T-cell (primary cell): ENCODE data around the gene SMCHD1. TPM values are rescaled to one million over a fixed set of nuclear protein-coding genes. Genes with fewer than 3 reads are reported as not detected.
"Not testable (repeated sequence)": the region's sequence is repeated elsewhere in the genome, so short reads cannot be mapped to it uniquely, and the experiment has no call there.

Source experiments
- ATAC-seq, 4 experiments: fragments of 200-7000 bp in 3 of 4; fragments of 150-1000 bp in 1 of 4; cut with Tn5 transposase; replicated peaks in 1 of 4; 1 replicate in 3 of 4; 2 replicates in 1 of 4; pipeline ENCODE4 v1.10.0; 2021; ENCODE audit warnings: moderate library complexity in 3 of 4, mild to moderate bottlenecking in 2 of 4, moderate number of reproducible peaks in 1 of 4
- CTCF ChIA-PET, 2 donors: fragments of 300-600 bp; sonication (Branson Sonifier 250); formaldehyde crosslinking; loops; one replicate each; lab custom pipeline; 2022; ENCODE audit warnings: antibody characterized with exemption in 2 of 2; lab: Charles Lee
- POLR2A ChIA-PET, 2 donors: fragments of 300-600 bp; sonication (Branson Sonifier 250); formaldehyde crosslinking; loops; one replicate each; lab custom pipeline; 2022; ENCODE audit warnings: antibody characterized with exemption in 2 of 2; lab: Charles Lee
- DNase-seq, 35 experiments: peaks; one replicate each; pipeline versions ENCODE4 v3.0.0 to v3.0.0-alpha.2; 2013 to 2023
- H3K27ac ChIP-seq: one replicate; pipeline ENCODE4 v1.5.1; 2013; ENCODE audit warnings: low read length
- H3K27me3 ChIP-seq, 2 experiments: replicated peaks in 1 of 2; 1 replicate in 1 of 2; 2 replicates in 1 of 2; pipeline versions ENCODE4 v1.6.1 to v1.7.0; 2013; ENCODE audit warnings: low read length in 1 of 2, mixed read lengths in 1 of 2; ENCODE audit not compliant: control insufficient read depth in 2 of 2, insufficient read depth in 2 of 2; ENCODE audit errors: extremely low read depth in 1 of 2
- H3K36me3 ChIP-seq, 2 donors: 1 replicate in 1 of 2; 2 replicates in 1 of 2; pipeline versions ENCODE4 v1.6.1 to v1.7.0; 2013; ENCODE audit warnings: low read length in 1 of 2; ENCODE audit not compliant: control insufficient read depth in 2 of 2, insufficient read depth in 1 of 2; ENCODE audit errors: extremely low read depth in 1 of 2
- H3K4me1 ChIP-seq, 2 experiments: 1 replicate in 1 of 2; 2 replicates in 1 of 2; pipeline versions ENCODE4 v1.6.1 to v1.7.0; 2013; ENCODE audit warnings: low read length in 2 of 2, mixed read lengths in 1 of 2; ENCODE audit not compliant: insufficient read depth in 2 of 2, control insufficient read depth in 1 of 2; ENCODE audit errors: extremely low read depth in 1 of 2
- H3K4me3 ChIP-seq, 2 donors: 1 replicate in 1 of 2; 2 replicates in 1 of 2; pipeline versions ENCODE4 v1.5.1 to v1.7.0; 2013; ENCODE audit warnings: mild to moderate bottlenecking in 2 of 2, low read length in 1 of 2, moderate library complexity in 1 of 2; ENCODE audit not compliant: control insufficient read depth in 1 of 2; ENCODE audit errors: extremely low read depth in 1 of 2
- H3K9me3 ChIP-seq: 2 replicates; pipeline ENCODE4 v1.7.0; 2013
- H3K27ac Mint-ChIP-seq, 2 donors: one replicate each; pipeline ENCODE4 v1.8.0; 2020 to 2021; ENCODE audit warnings: mild to moderate bottlenecking in 2 of 2, mixed read lengths in 2 of 2
- H3K27me3 Mint-ChIP-seq, 2 donors: one replicate each; pipeline ENCODE4 v1.8.0; 2021 to 2022; ENCODE audit warnings: mixed read lengths in 2 of 2
- H3K36me3 Mint-ChIP-seq: one replicate; pipeline ENCODE4 v1.8.0; 2021; ENCODE audit warnings: mixed read lengths
- H3K4me1 Mint-ChIP-seq, 3 donors: one replicate each; pipeline ENCODE4 v1.8.0; 2020 to 2022; ENCODE audit warnings: mixed read lengths in 3 of 3, mild to moderate bottlenecking in 1 of 3
- H3K4me3 Mint-ChIP-seq, 3 donors: one replicate each; pipeline ENCODE4 v1.8.0; 2020 to 2022; ENCODE audit warnings: mild to moderate bottlenecking in 3 of 3, mixed read lengths in 3 of 3, moderate library complexity in 3 of 3
- H3K9me3 Mint-ChIP-seq, 3 donors: one replicate each; pipeline ENCODE4 v1.8.0; 2020 to 2022; ENCODE audit warnings: mixed read lengths in 3 of 3
- WGBS: methylation state at CpG from one replicate; pipeline ENCODE4 v1.1.5; 2013; ENCODE audit warnings: missing lambda C conversion rate; ENCODE audit not compliant: insufficient coverage; 5-methylcytosine and 5-hydroxymethylcytosine counted together
- total RNA-seq, 35 experiments: library from RNA in 6 of 35; stranded (reverse) in 6 of 35; fragments of 120-200 nt in 1 of 35; gene quantifications; one replicate each; pipeline versions ENCODE4 v1.2.1 to v1.2.4 and lab custom pipeline; 2013 to 2026

Gene SMCHD1
- total RNA-seq, 5 donors from 2014 or later (not counting 1 experiment from before 2014, with no cell fraction given), result 179 to 423 (median 206) TPM

DNA sequence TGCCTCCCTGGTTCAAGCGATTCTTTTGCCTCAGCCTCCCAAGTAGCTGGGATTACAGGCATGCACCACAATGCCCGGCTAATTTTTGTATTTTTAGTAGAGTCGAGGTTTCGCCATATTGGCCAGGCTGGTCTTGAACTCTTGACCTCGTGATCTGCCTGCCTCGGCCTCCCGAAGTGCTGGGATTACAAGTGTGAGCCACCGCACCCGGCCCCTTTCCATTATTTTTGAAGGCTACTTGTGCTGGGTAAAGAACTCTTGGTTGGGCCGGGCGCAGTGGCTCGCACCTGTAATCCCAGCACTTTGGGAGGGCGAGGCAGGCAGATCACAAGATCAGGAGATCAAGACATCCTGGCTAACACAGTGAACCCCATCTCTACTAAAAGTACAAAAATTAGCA is 23.4 kb downstream of the SMCHD1 start:
- H3K4me3 ChIP-seq, POLR2A ChIA-PET, ATAC-seq, H3K27me3 Mint-ChIP-seq, H3K27me3 ChIP-seq, H3K9me3 ChIP-seq, H3K4me3 Mint-ChIP-seq, H3K9me3 Mint-ChIP-seq, DNase-seq, H3K27ac ChIP-seq: not testable (repeated sequence)
- WGBS, result 100% methylated on average over 7 of the region's 13 CpGs
- Mint-ChIP-seq H3K36me3 (peaks cover 74% of the 10 kb centered on the region), H3K4me1 (peaks cover 75 to 82% (median 82%) of the 10 kb centered on the region in 3 donors), H3K27ac (peak overlapping the region in 1 of 2 donors; percentile 16)
- CTCF ChIA-PET, result interaction anchor here in 1 of 2 donors (0.6 kb wide), 1 partner anchor 54 kb away, joined by 3 read pairs; no protein-coding TSS in a partner anchor
- H3K4me1 ChIP-seq, result peaks cover 5 to 12% of the 10 kb centered on the region in 2 experiments
- H3K36me3 ChIP-seq, result peaks cover 0 to 58% of the 10 kb centered on the region in 2 donors

DNA sequence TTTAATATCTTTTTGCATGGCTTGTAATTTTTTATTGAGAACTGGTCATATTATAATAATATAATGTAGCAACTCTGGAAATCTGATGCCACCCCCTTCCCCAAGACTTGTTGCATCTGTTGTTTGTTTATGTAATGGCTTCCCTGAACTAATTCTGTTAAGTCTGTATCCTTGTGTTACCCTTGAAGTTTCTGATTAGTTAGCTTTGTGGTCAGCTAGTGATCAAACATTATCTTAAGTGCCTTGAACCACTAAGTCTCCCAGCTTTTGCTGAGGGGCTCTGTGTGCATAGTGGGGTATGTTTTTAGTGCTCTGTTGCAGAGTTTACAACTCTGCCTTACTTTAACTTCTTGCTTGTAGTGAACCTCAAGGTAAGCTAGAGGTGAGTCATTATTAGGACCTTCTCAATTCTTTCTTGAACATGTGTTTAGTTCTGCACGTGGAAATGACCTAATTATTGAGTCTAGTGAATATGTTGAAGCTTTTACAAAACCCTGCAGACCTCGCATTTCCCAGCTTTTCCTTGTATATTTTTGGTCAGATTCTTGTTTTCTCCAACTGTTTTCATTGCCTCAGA is 24.8 kb downstream of the SMCHD1 start:
- H3K4me3 ChIP-seq, result no peak overlapping the region
- H3K36me3 ChIP-seq, result peaks cover 0 to 47% of the 10 kb centered on the region in 2 donors
- Mint-ChIP-seq H3K4me3 (peak overlapping the region in 1 of 3 donors; percentile 16), H3K4me1 (peaks cover 68 to 86% (median 75%) of the 10 kb centered on the region in 3 donors), H3K9me3 (peaks cover 0 to under 1% (median 0%) of the 10 kb centered on the region in 3 donors), H3K27me3 (no peaks in the 10 kb centered on the region), H3K27ac (peak overlapping the region; percentile 63 to 72), H3K36me3 (peaks cover 73% of the 10 kb centered on the region)
- ChIA-PET POLR2A (interaction anchor here (0.5 to 0.9 kb wide), 4 partner anchors 21 to 857 kb away, joined by 3 to 5 read pairs (median 4); no protein-coding TSS in a partner anchor), CTCF (no interaction called here)
- ATAC-seq (peak in 2 of 4 experiments; percentile 8 to 50), DNase-seq (no peak)
- H3K4me1 ChIP-seq, result peaks cover 5 to 12% of the 10 kb centered on the region in 2 experiments
- H3K27me3 ChIP-seq, result no peaks in the 10 kb centered on the region
- no peaks in the 10 kb centered on the region for H3K9me3 ChIP-seq
- H3K27ac ChIP-seq, result no peak overlapping the region
- 100% methylated on average over 1 of the region's 2 CpGs for WGBS

DNA sequence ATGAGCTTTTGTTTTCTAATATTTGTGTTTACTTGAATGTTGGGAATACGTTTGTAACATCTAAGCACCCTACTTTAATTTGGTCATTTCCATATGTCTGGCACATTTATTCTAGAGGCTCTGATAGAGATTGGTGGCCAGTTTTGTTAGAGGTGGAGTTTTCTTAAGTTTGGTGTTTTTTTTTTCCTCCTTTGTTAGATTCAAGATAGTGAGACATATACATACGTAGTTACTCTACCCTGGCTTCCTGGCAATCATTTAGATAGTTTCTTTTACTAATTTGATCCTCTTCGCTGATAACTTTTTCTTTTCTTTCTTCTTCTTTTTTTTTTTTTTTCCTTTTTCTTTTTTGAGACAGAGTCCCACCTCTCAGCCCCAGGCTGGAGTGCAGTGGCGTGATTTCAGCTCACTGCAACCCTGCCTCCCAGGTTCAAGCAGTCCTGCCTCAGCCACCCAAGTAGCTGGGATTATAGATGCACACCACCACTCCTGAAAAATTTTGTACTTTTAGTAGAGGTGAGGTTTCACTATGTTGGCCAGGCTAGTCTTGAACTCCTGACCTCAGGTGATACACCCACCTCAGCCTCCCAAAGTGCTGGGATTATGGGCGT is 26.6 kb downstream of the SMCHD1 start:
- H3K27me3 ChIP-seq, result no peaks in the 10 kb centered on the region

DNA sequence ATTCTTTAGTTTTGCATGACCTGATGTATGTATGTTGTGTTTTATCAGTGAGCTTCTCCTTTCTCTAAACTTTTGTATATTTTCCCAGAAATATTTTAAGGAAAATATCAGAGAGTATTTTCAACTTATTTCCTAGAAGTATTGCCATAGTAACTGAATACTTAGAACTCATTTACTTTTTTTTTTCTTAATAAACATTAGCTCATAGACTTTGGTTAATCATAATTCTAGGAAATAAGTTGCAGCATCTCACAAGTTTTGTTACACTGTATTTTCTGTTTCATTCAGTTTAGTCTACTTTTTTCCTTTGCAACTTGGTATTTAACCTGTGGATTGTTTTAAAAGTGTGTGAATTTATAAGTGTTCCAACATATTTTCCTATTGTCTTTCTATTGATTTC is 27.5 kb downstream of the SMCHD1 start:
- peaks cover 4 to 18% (median 8%) of the 10 kb centered on the region in 3 donors for H3K9me3 Mint-ChIP-seq
- H3K4me3 Mint-ChIP-seq, result peak overlapping the region in 2 of 3 donors; percentile 27 to 44
- ATAC-seq (peak in 1 of 4 experiments; percentile 6), DNase-seq (no peak)
- Histone ChIP-seq H3K9me3 (peaks cover 3% of the 10 kb centered on the region), H3K4me1 (peaks cover 5 to 12% of the 10 kb centered on the region in 2 experiments), H3K36me3 (peaks cover 0 to 37% of the 10 kb centered on the region in 2 donors), H3K27ac (peak overlapping the region; percentile 16), H3K27me3 (no peaks in the 10 kb centered on the region), H3K4me3 (no peak overlapping the region)
- no peaks in the 10 kb centered on the region for H3K27me3 Mint-ChIP-seq
- peaks cover 78 to 90% (median 83%) of the 10 kb centered on the region in 3 donors for H3K4me1 Mint-ChIP-seq
- H3K36me3 Mint-ChIP-seq, result peaks cover 74% of the 10 kb centered on the region
- peak overlapping the region; percentile 49 to 80 for H3K27ac Mint-ChIP-seq
- CTCF ChIA-PET, result interaction anchor here (0.6 to 1.3 kb wide), 7 partner anchors 9 to 167 kb away, joined by 3 to 7 read pairs (median 4); no protein-coding TSS in a partner anchor
- POLR2A ChIA-PET, result interaction anchor here (0.6 to 2.7 kb wide), 6 partner anchors 9 to 47 kb away, joined by 3 to 7 read pairs (median 4); no protein-coding TSS in a partner anchor

More for the DNA sequence above, 26.6 kb downstream of the SMCHD1 start:
- Mint-ChIP-seq H3K27ac (peak overlapping the region; percentile 82), H3K4me1 (peaks cover 71 to 87% (median 78%) of the 10 kb centered on the region in 3 donors), H3K4me3 (peak overlapping the region; percentile 27 to 49 (median 29)), H3K36me3 (peaks cover 73% of the 10 kb centered on the region), H3K9me3 (peaks cover 4 to 18% (median 8%) of the 10 kb centered on the region in 3 donors), H3K27me3 (no peaks in the 10 kb centered on the region)
- H3K9me3 ChIP-seq, result peaks cover 3% of the 10 kb centered on the region
- ATAC-seq (peak in 3 of 4 experiments; percentile 25 to 66 (median 33)), DNase-seq (no peak)
- H3K4me3 ChIP-seq, result no peak overlapping the region
- POLR2A ChIA-PET, result interaction anchor here (0.5 to 2.7 kb wide), 15 partner anchors 8 to 415 kb away, joined by 3 to 9 read pairs (median 4); no protein-coding TSS in a partner anchor
- WGBS, result no CpG with 5 or more reads among the region's 5 CpGs
- CTCF ChIA-PET, result interaction anchor here (0.6 to 1.2 kb wide), 3 partner anchors 37 to 414 kb away, joined by 3 to 4 read pairs (median 3); no protein-coding TSS in a partner anchor
- peaks cover 5 to 12% of the 10 kb centered on the region in 2 experiments for H3K4me1 ChIP-seq
- H3K27ac ChIP-seq, result peak overlapping the region; percentile 16
- H3K36me3 ChIP-seq, result peaks cover 0 to 43% of the 10 kb centered on the region in 2 donors

DNA sequence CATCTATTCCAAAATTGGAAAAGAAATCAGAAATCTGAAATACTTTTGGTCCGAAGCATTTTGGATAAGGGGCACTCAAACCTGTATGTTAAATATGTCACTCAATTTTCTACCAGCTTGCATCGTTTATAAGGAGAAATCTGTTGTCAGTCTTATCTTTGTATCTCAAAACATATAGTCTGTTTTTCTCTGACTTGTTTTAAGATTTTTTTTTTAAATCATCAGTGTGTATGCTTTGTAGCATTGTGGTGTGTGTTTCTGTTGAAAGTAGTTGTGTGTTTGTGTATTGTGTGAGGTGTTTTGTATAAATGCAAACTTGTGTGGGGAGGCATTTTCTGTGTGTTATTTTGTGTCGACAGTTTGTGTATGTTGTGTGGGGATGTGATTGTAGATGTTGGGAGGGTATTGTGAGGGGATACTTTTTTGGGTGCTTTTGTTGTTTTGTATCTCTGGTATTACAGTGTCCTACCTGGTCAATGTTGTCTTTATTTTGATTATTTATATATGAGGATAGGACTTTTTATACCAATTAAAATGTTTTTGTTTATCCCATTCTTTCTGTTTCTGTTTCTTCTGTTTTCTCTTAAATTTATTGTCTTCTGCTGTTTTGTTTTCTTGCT is 30.9 kb downstream of the SMCHD1 start:
- ChIA-PET POLR2A (interaction anchor here in 1 of 2 donors (0.6 to 1.2 kb wide), 4 partner anchors 11 to 109 kb away, joined by 3 read pairs; no protein-coding TSS in a partner anchor), CTCF (interaction anchor here in 1 of 2 donors (0.8 kb wide), 1 partner anchor 27 kb away, joined by 4 read pairs; no protein-coding TSS in a partner anchor)
- Mint-ChIP-seq H3K9me3 (peaks cover 4 to 18% (median 8%) of the 10 kb centered on the region in 3 donors), H3K4me1 (peaks cover 66 to 73% (median 68%) of the 10 kb centered on the region in 3 donors), H3K27me3 (no peaks in the 10 kb centered on the region), H3K4me3 (peak overlapping the region; percentile 25 to 45 (median 38)), H3K27ac (peak overlapping the region; percentile 62 to 80), H3K36me3 (peaks cover 71% of the 10 kb centered on the region)
- DNase-seq, result no peak
- WGBS, result 100% methylated on average over 1 of the region's 3 CpGs
- Histone ChIP-seq H3K27me3 (no peaks in the 10 kb centered on the region), H3K4me1 (peaks cover 5 to 7% of the 10 kb centered on the region in 2 experiments), H3K27ac (no peak overlapping the region), H3K4me3 (no peak overlapping the region), H3K36me3 (peaks cover 0 to 44% of the 10 kb centered on the region in 2 donors), H3K9me3 (peaks cover 3% of the 10 kb centered on the region)
- no peak for ATAC-seq
